ENCODE data around the gene TSPAN16.

GRCh38 chr19:11273989-11274388, 22.0 kb upstream of the TSPAN16 start:
- no peak for TF ChIP-seq CTCF (IDR thresholded peaks at IDR 0.05; ENCODE audit: low read length)
- TF ChIP-seq EZH2 (IDR thresholded peaks at IDR 0.05; ENCODE audit: borderline replicate concordance, low read length): no peak
